Measurements from ENCODE around the gene NCOR2.

Gene NCOR2

GRCh38 chr12:124579921-124580517 lies 12.6 kb upstream of the NCOR2 start:
- peaks cover 4% of the 10 kb centered on the region for H3K9me3 ChIP-seq (ENCODE audit: control insufficient read depth, low read length)
- H3K4me3 ChIP-seq (ENCODE audit: low read length): no peak overlapping the region
- H3K27me3 ChIP-seq (ENCODE audit: control insufficient read depth, insufficient read depth, low read length): no peaks in the 10 kb centered on the region

GRCh38 chr12:124578854-124579253 lies 11.4 kb upstream of the NCOR2 start:
- H3K36me3 ChIP-seq (ENCODE audit: control insufficient read depth, insufficient read depth, low read length): no peaks in the 10 kb centered on the region
- H3K4me1 ChIP-seq (ENCODE audit: control insufficient read depth, insufficient read depth, low read length): peaks cover 20% of the 10 kb centered on the region
- no peak overlapping the region for H3K4me3 ChIP-seq (ENCODE audit: low read length)
- peaks cover 4% of the 10 kb centered on the region for H3K9me3 ChIP-seq (ENCODE audit: control insufficient read depth, low read length)
- H3K27me3 ChIP-seq (ENCODE audit: control insufficient read depth, insufficient read depth, low read length): no peaks in the 10 kb centered on the region
- no peak overlapping the region for H3K9ac ChIP-seq (ENCODE audit: low read length)

More at GRCh38 chr12:124579921-124580517, 12.6 kb upstream of the NCOR2 start:
- Histone ChIP-seq H3K36me3 (ENCODE audit: control insufficient read depth, insufficient read depth, low read length) (no peaks in the 10 kb centered on the region), H3K4me1 (ENCODE audit: control insufficient read depth, insufficient read depth, low read length) (peaks cover 20% of the 10 kb centered on the region), H3K9ac (ENCODE audit: low read length) (no peak overlapping the region)

GRCh38 chr12:124578445-124578844 lies 11.0 kb upstream of the NCOR2 start:
- Histone ChIP-seq H3K9ac (ENCODE audit: low read length) (no peak overlapping the region), H3K4me1 (ENCODE audit: control insufficient read depth, insufficient read depth, low read length) (peaks cover 20% of the 10 kb centered on the region), H3K9me3 (ENCODE audit: control insufficient read depth, low read length) (peaks cover 4% of the 10 kb centered on the region), H3K4me3 (ENCODE audit: low read length) (no peak overlapping the region), H3K27me3 (ENCODE audit: control insufficient read depth, insufficient read depth, low read length) (no peaks in the 10 kb centered on the region), H3K36me3 (ENCODE audit: control insufficient read depth, insufficient read depth, low read length) (no peaks in the 10 kb centered on the region)

GRCh38 chr12:124577986-124578385 lies 10.6 kb upstream of the NCOR2 start:
- Histone ChIP-seq H3K9ac (ENCODE audit: low read length) (no peak overlapping the region), H3K4me1 (ENCODE audit: control insufficient read depth, insufficient read depth, low read length) (peaks cover 20% of the 10 kb centered on the region), H3K27me3 (ENCODE audit: control insufficient read depth, insufficient read depth, low read length) (no peaks in the 10 kb centered on the region), H3K4me3 (ENCODE audit: low read length) (no peak overlapping the region), H3K36me3 (ENCODE audit: control insufficient read depth, insufficient read depth, low read length) (no peaks in the 10 kb centered on the region), H3K9me3 (ENCODE audit: control insufficient read depth, low read length) (peaks cover 4% of the 10 kb centered on the region)

- H3K9ac ChIP-seq (ENCODE audit: low read length): no peak overlapping the region
- no peaks in the 10 kb centered on the region for H3K36me3 ChIP-seq (ENCODE audit: control insufficient read depth, insufficient read depth, low read length)
- H3K9me3 ChIP-seq (ENCODE audit: control insufficient read depth, low read length): peaks cover 4% of the 10 kb centered on the region
- H3K4me1 ChIP-seq (ENCODE audit: control insufficient read depth, insufficient read depth, low read length): peaks cover 17% of the 10 kb centered on the region
- no peaks in the 10 kb centered on the region for H3K27me3 ChIP-seq (ENCODE audit: control insufficient read depth, insufficient read depth, low read length)
- H3K4me3 ChIP-seq (ENCODE audit: low read length): no peak overlapping the region
These were observed 10.0 kb upstream of the NCOR2 start for GRCh38 chr12:124577374-124577773.

GRCh38 chr12:124576061-124576650 lies 8.7 kb upstream of the NCOR2 start:
- H3K36me3 ChIP-seq (ENCODE audit: control insufficient read depth, insufficient read depth, low read length): no peaks in the 10 kb centered on the region
- H3K9ac ChIP-seq (ENCODE audit: low read length): no peak overlapping the region
- H3K4me3 ChIP-seq (ENCODE audit: low read length): no peak overlapping the region
- H3K9me3 ChIP-seq (ENCODE audit: control insufficient read depth, low read length): peaks cover 4% of the 10 kb centered on the region
- H3K4me1 ChIP-seq (ENCODE audit: control insufficient read depth, insufficient read depth, low read length): peaks cover 6% of the 10 kb centered on the region
- H3K27me3 ChIP-seq (ENCODE audit: control insufficient read depth, insufficient read depth, low read length): no peaks in the 10 kb centered on the region

- Histone ChIP-seq H3K36me3 (ENCODE audit: control insufficient read depth, insufficient read depth, low read length) (no peaks in the 10 kb centered on the region), H3K9me3 (ENCODE audit: control insufficient read depth, low read length) (peaks cover 4% of the 10 kb centered on the region), H3K4me1 (ENCODE audit: control insufficient read depth, insufficient read depth, low read length) (peaks cover 7% of the 10 kb centered on the region), H3K27me3 (ENCODE audit: control insufficient read depth, insufficient read depth, low read length) (no peaks in the 10 kb centered on the region), H3K9ac (ENCODE audit: low read length) (no peak overlapping the region), H3K4me3 (ENCODE audit: low read length) (no peak overlapping the region)
These were observed 6.7 kb upstream of the NCOR2 start for GRCh38 chr12:124573839-124574786.

GRCh38 chr12:124571556-124571955 lies 4.1 kb upstream of the NCOR2 start:
- H3K9me3 ChIP-seq (ENCODE audit: control insufficient read depth, low read length): no peaks in the 10 kb centered on the region
- no peak overlapping the region for H3K9ac ChIP-seq (ENCODE audit: low read length)
- H3K36me3 ChIP-seq (ENCODE audit: control insufficient read depth, insufficient read depth, low read length): no peaks in the 10 kb centered on the region
- no peaks in the 10 kb centered on the region for H3K27me3 ChIP-seq (ENCODE audit: control insufficient read depth, insufficient read depth, low read length)
- H3K4me1 ChIP-seq (ENCODE audit: control insufficient read depth, insufficient read depth, low read length): peaks cover 15% of the 10 kb centered on the region
- H3K4me3 ChIP-seq (ENCODE audit: low read length): no peak overlapping the region

GRCh38 chr12:124570810-124571209 lies 3.4 kb upstream of the NCOR2 start:
- no peak overlapping the region for H3K4me3 ChIP-seq (ENCODE audit: low read length)
- peaks cover 16% of the 10 kb centered on the region for H3K4me1 ChIP-seq (ENCODE audit: control insufficient read depth, insufficient read depth, low read length)
- H3K9ac ChIP-seq (ENCODE audit: low read length): no peak overlapping the region
- no peaks in the 10 kb centered on the region for H3K9me3 ChIP-seq (ENCODE audit: control insufficient read depth, low read length)
- no peaks in the 10 kb centered on the region for H3K27me3 ChIP-seq (ENCODE audit: control insufficient read depth, insufficient read depth, low read length)
- no peaks in the 10 kb centered on the region for H3K36me3 ChIP-seq (ENCODE audit: control insufficient read depth, insufficient read depth, low read length)

GRCh38 chr12:124569375-124570148 lies 2.1 kb upstream of the NCOR2 start:
- H3K9ac ChIP-seq (ENCODE audit: low read length): no peak overlapping the region
- no peak overlapping the region for H3K4me3 ChIP-seq (ENCODE audit: low read length)
- H3K4me1 ChIP-seq (ENCODE audit: control insufficient read depth, insufficient read depth, low read length): peaks cover 26% of the 10 kb centered on the region
- H3K27me3 ChIP-seq (ENCODE audit: control insufficient read depth, insufficient read depth, low read length): no peaks in the 10 kb centered on the region
- no peaks in the 10 kb centered on the region for H3K9me3 ChIP-seq (ENCODE audit: control insufficient read depth, low read length)
- H3K36me3 ChIP-seq (ENCODE audit: control insufficient read depth, insufficient read depth, low read length): no peaks in the 10 kb centered on the region

GRCh38 chr12:124568431-124569374 lies 1.3 kb upstream of the NCOR2 start:
- Histone ChIP-seq H3K9ac (ENCODE audit: low read length) (no peak overlapping the region), H3K36me3 (ENCODE audit: control insufficient read depth, insufficient read depth, low read length) (no peaks in the 10 kb centered on the region), H3K9me3 (ENCODE audit: control insufficient read depth, low read length) (no peaks in the 10 kb centered on the region), H3K4me3 (ENCODE audit: low read length) (no peak overlapping the region), H3K27me3 (ENCODE audit: control insufficient read depth, insufficient read depth, low read length) (no peaks in the 10 kb centered on the region), H3K4me1 (ENCODE audit: control insufficient read depth, insufficient read depth, low read length) (peaks cover 26% of the 10 kb centered on the region)
